HG03066 (cell line): Measurements from ENCODE around the gene ATP12A.

Source experiments
- ATAC-seq: cut with Tn5 transposase; IDR thresholded peaks from one replicate; pipeline ENCODE4 v1.9.1; 2021; ENCODE audit warnings: low read depth; ENCODE audit not compliant: unreplicated experiment

Gene ATP12A

GRCh38 chr13:24684600-24684998, 4.4 kb downstream of the ATP12A start:
- peak; percentile 46 for ATAC-seq

GRCh38 chr13:24685314-24685713, 5.1 kb downstream of the ATP12A start:
- ATAC-seq: no peak

- ATAC-seq: no peak
Measured at GRCh38 chr13:24687611-24688010, 7.4 kb downstream of the ATP12A start.

- ATAC-seq: no peak
Measured at GRCh38 chr13:24688111-24688510, 7.9 kb downstream of the ATP12A start.

- no peak for ATAC-seq
Measured at GRCh38 chr13:24688950-24689349, 8.7 kb downstream of the ATP12A start.

- ATAC-seq: no peak
Measured at GRCh38 chr13:24691381-24691780, 11.2 kb downstream of the ATP12A start.

GRCh38 chr13:24692561-24692960, 12.4 kb downstream of the ATP12A start:
- ATAC-seq: no peak

GRCh38 chr13:24693862-24694471, 13.8 kb downstream of the ATP12A start:
- ATAC-seq: peak; percentile 65

- no peak for ATAC-seq
Measured at GRCh38 chr13:24694907-24695306, 14.7 kb downstream of the ATP12A start.

- ATAC-seq: no peak
Measured at GRCh38 chr13:24698686-24699085, 18.5 kb downstream of the ATP12A start.

- ATAC-seq: no peak
Measured at GRCh38 chr13:24699541-24699940, 19.3 kb downstream of the ATP12A start.

- no peak for ATAC-seq
Measured at GRCh38 chr13:24700539-24700938, 20.3 kb downstream of the ATP12A start.

- ATAC-seq: no peak
Measured at GRCh38 chr13:24706886-24707585, 26.8 kb downstream of the ATP12A start.

- ATAC-seq: no peak
Measured at GRCh38 chr13:24709186-24709913, 29.1 kb downstream of the ATP12A start.

- no peak for ATAC-seq
Measured at GRCh38 chr13:24713022-24713421, 32.8 kb downstream of the ATP12A start.

GRCh38 chr13:24716011-24716410, 35.8 kb downstream of the ATP12A start:
- ATAC-seq: no peak

GRCh38 chr13:24716446-24716845, 36.2 kb downstream of the ATP12A start:
- ATAC-seq: no peak

- no peak for ATAC-seq
Measured at GRCh38 chr13:24717217-24717616, 37.0 kb downstream of the ATP12A start.

GRCh38 chr13:24718192-24718965, 38.2 kb downstream of the ATP12A start:
- ATAC-seq: no peak

GRCh38 chr13:24719139-24719538, 38.9 kb downstream of the ATP12A start:
- no peak for ATAC-seq

- ATAC-seq: no peak
Measured at GRCh38 chr13:24723206-24723605, 43.0 kb downstream of the ATP12A start.
